NOMO-1 (cell line): ENCODE measurements around the gene CCDC9.
"Not testable (repeated sequence)": the region's sequence is repeated elsewhere in the genome, so short reads cannot be mapped to it uniquely, and the experiment has no call there.

Experiments used
- DNase-seq, 2 experiments: peaks; one replicate each; lab custom pipeline; 2025; ENCODE audit not compliant: unreplicated experiment in 2 of 2; lab: John Stamatoyannopoulos, UW

Gene CCDC9

DNA sequence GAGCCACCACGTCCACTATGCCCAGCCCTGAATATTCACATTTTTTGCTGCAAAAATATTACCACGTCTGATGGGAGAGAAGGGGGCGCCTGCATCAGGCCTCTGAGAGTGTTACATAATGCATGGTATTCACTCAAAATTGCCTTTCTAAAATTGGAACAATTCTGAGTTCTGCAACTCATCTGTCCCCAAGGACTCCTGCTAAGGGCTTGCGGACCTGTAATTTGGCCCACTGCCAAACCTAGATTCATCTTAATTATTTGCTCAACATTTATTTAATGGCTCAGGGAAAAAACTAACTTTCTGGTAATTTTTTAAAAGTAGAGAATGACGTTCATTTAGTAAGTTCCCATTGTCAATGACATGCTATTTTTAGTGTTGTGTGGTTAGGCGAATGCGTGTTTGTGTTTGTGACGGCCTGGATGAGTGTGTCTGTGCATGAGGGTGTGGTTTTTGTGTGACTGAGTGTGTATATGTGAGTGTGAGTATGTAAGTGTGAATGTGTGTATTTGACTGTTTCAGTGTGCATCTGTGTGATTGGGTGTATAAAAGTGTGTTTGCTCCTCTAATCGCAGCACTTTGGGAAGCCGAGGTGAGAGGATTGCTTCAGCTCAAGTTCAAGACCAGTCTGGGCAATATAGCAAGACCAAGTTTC is 27.2 kb downstream of the CCDC9 start:
- peak; percentile 23 to 25 for DNase-seq

DNA sequence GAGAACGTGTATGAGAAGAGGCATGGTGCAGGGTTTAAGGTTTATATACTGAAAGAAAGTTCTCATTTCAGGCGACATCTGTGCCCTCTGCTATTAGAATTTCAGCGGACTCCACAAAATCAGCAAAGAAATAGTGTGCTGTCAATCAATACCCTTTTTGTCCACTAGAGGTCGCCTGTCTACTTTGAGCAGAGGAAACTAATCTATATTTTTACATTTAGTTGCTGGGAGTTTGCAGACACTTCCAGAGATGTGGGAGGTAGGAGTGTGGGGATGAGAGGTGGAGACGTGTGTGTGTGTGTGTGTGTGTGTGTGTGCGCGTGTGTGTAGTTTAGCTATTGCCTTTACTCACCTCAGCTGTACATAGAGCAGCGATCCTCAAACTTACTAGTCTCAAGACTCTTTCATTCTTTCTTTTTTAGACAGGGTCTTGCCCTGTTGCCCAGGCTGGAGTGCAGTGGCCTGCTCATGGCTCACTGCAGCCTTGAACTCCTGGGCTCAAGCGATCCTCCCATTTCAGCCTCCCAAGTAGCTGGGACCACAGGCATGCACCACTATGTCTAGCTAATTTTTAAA is 28.1 kb downstream of the CCDC9 start:
- DNase-seq = peak; percentile 41 to 60

DNA sequence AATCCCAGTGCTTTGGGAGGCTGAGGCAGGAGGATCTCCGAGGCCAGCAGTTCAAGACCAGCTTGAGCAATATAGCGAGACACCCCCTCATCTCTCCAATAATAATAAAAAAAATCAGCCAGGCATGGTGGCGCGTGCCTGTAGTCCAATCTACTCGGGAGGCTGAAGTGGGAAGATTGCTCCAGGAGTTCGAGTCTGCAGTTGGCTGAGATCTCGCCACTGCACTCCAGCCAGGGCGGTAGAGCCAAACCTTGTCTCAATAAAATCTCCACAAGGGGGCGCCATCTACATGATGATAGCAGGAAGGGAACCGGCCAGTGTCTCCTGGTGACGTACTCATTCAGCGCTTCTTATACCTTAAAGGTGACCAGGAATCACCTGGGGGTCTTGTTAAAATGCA is 39.7 kb downstream of the CCDC9 start:
- peak; percentile 32 to 77 for DNase-seq

DNA sequence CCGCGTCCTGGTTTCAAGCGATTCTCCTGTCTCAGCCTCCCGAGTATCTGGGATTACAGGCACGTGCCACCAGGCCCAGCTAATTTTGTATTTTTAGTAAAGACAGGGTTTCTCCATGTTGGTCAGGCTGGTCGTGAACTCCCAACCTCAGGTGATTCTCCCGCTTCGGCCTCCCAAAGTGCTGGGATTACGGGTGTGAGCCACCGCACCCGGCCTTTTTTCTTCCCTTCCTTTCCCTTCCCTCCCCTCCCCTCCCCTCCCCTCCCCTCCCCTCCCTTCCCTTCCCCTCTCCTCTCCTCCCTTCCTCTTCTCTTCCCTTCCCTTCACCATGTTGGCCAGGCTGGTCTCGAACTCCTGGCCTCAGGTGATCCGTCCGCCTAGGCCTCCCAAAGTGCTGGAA is 44.5 kb downstream of the CCDC9 start:
- DNase-seq = not testable (repeated sequence)

DNA sequence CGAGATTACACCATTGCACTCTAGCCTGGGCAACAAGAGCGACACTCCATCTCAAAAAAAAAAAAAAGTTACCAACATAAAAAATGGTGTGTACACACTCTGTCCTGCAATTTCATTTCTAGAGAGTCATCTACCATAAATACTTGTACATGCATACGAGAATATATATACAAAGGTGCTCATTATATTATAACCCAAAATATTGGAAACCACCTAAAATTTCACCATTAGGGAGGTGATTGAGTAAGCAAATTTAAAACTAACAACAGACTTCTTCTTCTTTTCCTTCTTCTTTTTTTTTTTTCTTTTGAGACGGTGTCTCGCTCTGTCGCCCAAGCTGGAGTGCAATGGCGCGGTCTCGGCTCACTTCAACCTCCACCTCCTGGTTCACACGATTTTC is 45.9 kb downstream of the CCDC9 start:
- DNase-seq = peak in 1 of 2 experiments; percentile 26

DNA sequence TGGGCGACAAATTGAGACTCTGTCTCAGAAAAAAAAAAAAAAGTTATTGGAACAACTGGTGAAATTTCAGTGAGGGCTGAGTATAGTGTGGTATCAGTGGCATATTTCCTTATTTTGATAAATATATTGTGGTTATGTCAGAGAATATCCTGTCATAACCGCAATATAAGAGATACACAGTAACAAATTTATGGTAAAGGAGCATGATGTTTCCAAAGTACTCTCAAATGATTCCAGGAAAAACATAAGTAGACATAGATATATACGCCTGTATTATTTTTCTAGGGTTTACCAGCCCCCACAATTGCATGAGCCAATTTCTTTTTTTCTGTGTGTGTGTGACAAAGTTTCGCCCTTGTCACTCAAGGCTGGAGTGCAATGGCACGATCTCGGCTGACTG is 47.6 kb downstream of the CCDC9 start:
- no peak for DNase-seq

DNA sequence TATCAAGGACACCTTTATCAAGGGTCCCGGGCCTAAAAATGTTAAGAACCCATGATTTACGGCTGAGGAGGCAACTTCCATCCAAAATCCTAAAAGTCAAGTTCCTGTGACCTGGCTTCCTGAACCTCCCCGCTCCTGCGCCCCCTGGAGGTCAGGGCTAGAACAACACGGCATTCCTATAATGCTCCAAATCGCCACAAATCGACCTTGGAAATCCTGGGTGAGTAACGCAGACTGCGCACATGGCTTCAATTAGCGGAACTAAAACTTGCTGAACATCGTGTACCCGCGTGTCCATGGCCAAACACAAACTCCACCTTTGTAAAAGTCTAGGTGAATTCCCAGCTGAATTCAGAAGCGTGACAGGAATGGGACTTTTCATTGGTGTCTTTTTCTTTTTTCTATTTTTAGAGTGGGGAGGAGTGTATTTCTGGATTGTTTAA is 49.0 kb downstream of the CCDC9 start:
- peak; percentile 9 to 12 for DNase-seq

DNA sequence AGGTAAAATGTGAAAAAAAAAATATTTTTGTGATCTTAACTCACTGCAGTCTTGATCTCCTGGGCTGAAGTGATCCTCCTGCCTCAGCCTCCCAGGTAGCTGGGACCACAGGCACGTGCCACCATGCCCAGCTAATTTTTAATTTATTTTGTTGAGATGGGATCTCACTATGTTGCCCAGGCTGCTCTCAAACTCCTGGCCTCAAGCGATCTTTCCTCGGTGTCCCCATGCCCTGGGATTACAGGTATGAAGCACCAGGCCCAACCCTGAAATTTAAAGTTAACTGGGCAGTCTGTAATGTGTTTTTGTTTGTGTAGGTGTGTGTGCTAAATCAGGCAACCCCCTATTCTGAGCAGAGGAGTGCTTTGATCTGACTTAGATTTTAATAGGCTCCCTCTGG is 50.0 kb downstream of the CCDC9 start:
- no peak for DNase-seq

DNA sequence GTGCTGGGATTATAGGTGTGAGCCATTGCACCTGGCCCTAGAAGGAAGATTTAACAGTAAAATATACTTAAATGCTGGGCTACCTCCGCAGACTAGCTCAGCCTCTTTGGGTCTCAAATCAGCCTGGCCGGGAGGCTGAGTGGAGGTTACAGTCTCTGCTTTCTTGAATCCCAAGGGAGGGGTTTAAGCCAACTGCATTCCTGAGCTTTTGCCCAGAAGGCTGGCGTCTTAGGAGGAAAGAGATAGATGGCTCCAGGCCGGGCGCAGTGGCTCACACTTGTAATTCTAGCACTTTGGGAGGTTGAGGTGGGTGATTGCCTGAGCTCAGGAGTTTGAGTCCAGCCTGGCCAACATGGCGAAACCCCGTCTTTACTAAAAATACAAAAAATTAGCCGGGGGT is 52.7 kb downstream of the CCDC9 start:
- no peak for DNase-seq

DNA sequence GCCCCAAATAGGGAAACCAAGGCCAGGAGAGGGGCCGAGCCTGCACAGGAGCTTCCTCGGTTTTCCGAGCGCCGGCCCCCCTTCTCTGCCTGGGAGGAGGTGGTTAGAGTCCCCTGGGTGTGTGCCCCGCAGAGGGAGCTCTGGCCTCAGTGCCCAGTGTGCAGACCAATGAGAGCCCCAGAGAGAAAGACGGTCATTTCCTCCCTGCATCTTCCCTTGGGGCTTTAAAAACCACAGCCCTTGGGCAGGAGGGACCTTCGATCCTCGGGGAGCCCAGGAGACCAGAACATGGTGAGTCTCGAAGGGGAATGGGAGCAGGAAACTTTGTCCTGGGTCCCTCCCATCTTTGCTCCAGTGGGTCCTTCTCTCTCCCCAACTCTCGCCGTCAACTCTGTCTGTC is 53.3 kb downstream of the CCDC9 start, which contains the start of gene C5AR1:
TSS of gene C5AR1 (plus strand) at position 254 of the 400 bp plus-strand sequence. CDS start at position 289, 35 bp downstream.
- DNase-seq = peak; percentile 12 to 35

DNA sequence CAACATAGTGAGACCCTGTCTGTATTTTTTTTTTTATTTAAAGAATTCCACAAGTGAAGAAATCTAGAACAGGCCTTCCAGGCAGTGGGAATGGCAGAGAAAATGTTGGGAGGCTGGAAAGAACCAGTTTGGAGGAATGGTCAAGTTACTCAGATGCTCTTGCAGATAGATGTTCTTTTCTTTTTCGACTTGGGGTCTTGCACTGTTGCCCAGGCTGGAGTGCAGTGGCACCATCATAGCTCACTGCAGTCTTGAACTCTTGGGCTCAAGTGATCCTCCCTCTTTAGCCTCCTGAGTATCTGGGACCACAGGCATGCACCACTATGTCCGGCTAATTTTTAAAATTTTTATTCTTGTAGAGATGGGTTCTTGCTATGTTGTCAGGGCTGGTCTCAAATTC is 54.0 kb downstream of the CCDC9 start:
- no peak for DNase-seq

DNA sequence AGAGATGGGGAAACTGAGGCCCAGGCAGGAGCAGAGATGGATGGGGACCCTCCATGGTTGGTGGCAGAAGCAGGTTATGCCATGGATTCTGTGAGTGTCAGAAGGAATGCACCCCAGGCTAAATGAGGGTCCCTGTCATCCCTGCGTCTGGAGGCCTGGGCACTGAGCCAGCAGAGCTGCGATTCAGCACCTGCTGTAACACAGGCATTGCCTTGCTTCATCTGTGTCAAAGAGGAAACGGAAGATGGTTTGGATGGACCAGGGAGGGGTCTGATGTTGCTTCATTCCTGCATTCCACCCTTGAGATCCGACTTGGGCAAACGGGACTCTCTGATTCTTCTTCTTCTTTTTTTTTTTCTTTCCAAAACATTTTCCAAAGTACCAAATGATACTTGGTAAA is 54.5 kb downstream of the CCDC9 start:
- peak; percentile 77 to 87 for DNase-seq

DNA sequence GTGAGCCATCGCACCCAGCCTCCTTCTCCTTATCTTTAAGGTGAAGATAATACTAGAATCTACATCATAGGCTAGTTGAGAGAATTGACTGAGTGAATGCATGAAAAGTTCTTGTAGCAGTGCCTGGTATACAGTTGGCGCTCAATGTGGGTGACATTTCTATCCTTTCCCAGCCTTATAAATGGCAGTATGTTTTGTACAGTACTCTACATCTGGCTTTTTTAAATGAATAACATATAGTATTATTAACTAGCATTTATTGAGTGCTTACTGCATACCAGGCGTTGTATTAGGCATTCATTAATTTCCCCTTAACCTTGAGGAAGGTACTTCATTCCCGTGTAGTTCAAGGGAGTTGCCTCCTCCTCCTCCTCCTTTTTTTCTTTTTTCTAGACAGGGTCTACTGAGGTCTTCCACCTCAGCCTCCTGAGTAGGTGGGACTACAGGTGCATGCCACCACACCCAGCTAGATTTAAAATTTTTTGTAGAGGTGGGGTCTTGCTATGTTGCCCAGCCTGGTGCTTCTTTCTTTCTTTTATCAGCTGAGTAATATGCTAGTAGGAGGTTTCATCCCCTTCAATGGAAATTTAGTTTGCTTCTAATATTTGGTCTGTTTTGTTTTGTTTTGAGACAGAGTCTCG is 56.2 kb downstream of the CCDC9 start:
- DNase-seq = no peak

DNA sequence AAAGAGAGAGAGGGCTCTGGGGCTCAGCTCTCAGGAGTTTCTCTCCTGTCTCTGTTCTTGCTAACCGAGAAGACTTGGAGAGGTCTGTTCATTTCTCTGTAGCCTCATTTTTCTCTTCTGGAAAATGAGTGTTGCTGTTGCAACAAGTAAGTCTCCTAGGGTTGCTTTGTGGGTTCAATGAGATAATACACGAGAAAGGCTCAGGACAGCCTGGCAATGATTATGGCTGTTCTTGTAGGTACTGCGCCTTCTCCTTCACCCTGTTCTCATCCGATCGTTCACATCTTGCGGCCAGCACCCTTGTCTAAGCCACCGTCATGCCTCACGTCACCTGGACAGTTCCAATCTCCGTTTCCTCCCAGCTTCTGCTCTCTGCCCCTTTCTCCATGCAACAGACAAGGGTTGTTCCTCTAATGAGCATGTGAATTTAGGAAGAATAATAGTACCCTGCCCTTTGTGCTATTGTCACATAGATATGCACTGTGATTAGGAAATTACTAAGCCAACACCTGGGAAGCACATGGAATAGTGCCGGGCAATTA is 57.5 kb downstream of the CCDC9 start:
- DNase-seq = no peak

DNA sequence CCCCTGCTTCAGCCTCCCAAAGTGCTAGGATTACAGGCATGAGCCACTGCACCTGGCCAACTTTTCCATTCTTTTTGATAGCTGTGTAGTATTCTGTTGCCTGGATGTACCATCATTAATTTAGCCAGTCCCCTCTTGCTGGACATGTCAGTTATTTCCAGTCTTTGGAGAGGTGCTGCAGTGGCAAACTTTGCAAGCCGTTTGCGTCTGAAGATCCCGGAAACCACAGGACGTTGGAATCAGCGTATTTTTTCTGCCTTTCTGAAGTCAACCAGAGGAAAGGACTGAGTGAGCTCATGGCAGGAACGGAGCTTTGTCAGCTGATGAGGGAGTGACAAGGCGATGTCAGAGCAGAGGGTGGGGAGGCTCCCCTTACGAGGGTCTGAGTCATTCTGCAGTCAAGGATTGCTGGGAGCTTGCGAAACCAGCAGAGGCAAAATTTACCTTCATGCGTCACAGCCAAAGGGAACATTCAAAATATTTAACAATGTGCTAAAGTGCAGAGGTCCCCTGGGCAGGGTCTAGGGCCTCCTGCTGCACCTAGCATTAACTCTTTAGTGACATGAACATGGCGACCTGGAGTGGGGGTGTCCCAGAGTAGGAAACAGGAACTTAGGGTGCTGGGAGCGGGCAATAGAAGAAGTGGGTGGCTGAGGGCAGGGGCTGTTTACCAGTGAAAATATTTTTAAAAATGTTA is 58.9 kb downstream of the CCDC9 start:
- DNase-seq = peak; percentile 90 to 98

DNA sequence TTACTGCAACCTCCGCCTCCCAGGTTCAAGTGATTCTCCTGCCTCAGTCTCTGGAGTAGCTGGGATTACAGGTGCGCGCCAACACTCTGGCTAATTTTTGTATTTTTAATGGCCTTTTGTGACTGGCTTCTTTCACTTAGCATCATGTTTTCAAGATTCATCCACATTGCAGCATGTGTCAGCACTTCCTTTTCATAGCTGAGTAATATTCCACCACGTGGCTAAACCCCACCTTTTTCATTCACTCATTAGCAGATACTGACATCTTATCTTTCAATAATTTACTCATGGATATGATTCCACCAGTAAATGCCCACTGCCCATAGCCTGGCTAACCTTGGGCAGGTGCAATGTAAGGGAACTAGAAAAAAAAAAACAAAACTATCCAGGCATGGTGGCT is 60.2 kb downstream of the CCDC9 start:
- DNase-seq = no peak

DNA sequence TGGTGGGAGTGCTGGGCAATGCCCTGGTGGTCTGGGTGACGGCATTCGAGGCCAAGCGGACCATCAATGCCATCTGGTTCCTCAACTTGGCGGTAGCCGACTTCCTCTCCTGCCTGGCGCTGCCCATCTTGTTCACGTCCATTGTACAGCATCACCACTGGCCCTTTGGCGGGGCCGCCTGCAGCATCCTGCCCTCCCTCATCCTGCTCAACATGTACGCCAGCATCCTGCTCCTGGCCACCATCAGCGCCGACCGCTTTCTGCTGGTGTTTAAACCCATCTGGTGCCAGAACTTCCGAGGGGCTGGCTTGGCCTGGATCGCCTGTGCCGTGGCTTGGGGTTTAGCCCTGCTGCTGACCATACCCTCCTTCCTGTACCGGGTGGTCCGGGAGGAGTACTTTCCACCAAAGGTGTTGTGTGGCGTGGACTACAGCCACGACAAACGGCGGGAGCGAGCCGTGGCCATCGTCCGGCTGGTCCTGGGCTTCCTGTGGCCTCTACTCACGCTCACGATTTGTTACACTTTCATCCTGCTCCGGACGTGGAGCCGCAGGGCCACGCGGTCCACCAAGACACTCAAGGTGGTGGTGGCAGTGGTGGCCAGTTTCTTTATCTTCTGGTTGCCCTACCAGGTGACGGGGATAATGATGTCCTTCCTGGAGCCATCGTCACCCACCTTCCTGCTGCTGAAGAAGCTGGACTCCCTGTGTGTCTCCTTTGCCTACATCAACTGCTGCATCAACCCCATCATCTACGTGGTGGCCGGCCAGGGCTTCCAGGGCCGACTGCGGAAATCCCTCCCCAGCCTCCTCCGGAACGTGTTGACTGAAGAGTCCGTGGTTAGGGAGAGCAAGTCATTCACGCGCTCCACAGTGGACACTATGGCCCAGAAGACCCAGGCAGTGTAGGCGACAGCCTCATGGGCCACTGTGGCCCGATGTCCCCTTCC is 63.9 kb downstream of the CCDC9 start:
- DNase-seq = no peak
